Left hindlimb (tissue), 1 donor: ENCODE measurements around the gene AQP6.

ENCODE experiments used
- DNase-seq: peaks from one replicate; pipeline ENCODE4 v3.0.0-alpha.2; 2018

The AQP6 gene

DNA sequence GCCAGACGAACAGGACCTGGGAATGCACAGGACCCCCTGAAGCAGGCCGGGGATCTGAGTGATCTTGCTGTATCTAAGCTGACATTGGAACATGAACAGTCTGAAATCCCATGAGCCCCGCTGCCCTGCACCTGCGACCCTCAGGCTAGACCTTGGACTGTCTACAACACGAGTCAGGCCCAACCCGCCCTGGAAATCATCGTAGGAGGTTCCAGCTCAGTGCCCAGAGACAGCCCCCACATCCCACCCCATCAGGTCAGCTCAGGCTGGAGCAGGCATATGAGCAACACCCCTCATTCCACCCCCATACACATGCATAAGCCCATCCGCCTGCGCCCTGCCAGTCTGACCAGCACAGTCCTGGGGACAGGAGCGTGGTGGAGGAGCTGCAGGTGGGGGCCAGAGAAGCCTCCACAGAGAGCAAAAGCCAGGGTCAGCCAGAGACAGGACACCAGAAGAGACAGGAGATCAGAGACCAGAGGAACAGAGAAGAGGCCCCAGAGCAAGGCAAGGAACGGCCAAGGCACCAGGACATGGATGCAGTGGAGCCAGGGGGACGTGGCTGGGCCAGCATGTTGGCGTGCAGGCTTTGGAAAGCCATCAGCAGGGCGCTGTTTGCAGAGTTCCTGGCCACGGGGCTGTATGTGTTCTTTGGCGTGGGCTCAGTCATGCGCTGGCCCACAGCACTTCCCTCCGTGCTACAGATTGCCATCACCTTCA is at the start of gene AQP6:
Gene AQP6 (plus strand): TSS at position 307 of the 720 bp plus-strand sequence. CDS start 227 bp downstream, at position 534.
- no peak for DNase-seq

GRCh38 chr12:49923035-49923644 is 49.6 kb upstream of the AQP6 start:
- no peak for DNase-seq

DNA sequence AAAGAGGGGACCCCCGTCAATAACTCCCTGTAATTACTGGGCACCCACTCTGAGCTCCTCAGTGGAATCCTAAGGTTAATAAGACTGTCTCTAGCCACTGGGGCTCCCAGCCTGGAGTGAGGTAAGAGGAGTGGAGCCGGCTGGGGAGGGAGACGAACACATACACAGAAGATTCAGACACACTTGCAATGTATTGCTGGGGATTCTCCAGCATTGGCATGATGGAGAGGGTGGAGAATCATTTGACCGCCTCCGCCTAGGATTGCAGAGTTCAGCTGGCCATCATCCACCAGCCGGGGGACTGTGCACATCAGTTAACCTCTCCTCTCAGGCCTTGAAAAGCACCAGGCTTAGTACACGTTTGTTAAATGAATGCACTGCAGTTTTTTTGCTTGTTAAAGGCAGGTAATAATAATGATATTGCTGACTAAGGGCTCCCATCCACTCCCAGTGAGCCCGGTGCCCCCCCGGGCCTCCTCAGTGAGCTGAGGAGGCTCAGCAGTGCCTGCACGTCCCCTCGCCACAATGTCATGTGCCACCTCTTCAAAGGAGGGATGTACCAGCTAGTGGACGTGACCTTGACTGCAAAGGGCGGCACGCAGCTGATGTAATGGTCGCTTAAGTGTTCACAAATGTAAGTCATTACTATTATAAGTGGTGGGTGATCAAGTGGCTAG is 48.7 kb upstream of the AQP6 start:
- no peak for DNase-seq

- DNase-seq, result no peak
These were observed 48.0 kb upstream of the AQP6 start for GRCh38 chr12:49924628-49925246.

- no peak for DNase-seq
These were observed 47.1 kb upstream of the AQP6 start for GRCh38 chr12:49925433-49926204.

- DNase-seq, result no peak
These were observed 44.3 kb upstream of the AQP6 start for GRCh38 chr12:49928471-49928870.

DNA sequence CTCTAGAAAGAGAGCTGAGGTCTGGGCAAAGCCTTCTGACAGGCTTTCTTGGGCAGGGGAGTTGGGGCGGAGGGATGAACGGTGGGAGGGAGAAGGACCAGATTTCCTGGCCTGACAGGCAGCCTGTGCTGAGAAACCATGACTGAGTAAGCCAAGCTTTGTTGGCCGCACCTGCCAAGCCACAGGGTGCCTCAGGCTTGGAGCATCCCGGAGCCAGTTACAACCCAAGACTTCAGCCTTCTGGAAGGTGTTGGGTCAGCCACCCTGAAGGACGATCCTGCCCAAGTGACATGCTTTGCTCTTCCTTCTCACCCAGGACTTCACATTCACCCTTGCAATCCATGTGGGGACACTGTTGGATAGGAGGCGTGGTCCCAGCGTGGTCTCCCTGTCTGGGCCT is 43.2 kb upstream of the AQP6 start:
- no peak for DNase-seq

DNA sequence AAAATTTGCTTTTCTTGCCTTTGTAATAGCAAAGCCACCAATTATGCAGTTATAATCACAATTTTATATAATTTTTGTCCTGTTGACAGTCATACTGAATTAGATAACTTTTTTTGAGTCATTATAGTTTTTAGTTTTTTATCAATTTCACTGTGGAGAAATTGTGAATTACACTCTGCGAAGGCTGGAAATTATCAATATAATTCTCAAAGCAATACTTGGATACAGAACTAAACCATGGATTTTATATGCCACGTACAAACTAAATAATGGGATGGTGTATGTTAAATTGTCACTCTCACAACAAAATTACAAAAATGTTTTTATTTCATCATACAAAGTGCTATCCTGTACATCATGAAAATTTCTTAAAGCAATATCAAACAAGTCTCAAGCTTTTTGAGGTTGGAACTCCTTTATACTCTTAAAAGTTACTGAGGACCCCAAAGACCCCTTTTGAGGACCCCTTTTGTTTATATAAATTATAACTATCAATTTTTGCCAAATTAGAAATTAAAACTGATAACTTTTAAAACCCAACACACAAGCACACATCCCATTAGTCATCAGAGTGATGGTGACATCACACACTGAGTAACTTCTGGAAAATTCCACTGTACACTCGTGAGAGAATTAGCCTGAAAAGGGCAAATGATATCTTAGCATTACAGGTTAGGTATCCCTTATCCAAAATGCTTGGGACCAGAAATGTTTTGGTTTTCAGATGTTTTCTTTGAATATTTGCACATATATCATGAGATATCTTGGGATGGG is 42.0 kb upstream of the AQP6 start:
- DNase-seq, result no peak

- no peak for DNase-seq
These were observed 40.7 kb upstream of the AQP6 start for GRCh38 chr12:49932023-49932422.

- no peak for DNase-seq
These were observed 40.1 kb upstream of the AQP6 start for GRCh38 chr12:49932533-49933130.

DNA sequence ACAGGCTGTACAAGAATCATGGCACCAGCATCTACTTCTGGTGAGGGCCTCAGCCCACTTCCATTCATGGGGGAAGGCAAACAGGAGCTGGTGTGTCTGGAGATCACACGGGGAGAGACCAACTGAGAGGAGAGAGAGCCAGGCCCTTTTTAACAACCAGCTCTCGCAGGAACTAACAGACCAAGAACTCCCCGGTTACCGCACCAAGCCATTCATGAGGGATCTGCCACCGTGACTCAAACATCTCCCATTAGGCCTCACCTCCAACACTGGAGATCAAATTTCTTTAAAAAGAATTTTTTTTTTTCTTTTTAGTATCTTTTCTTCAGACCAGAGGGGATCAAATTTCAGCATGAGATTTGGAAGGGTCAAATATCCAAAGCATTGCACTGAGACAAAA is 39.0 kb upstream of the AQP6 start:
- no peak for DNase-seq

- no peak for DNase-seq
These were observed 38.2 kb upstream of the AQP6 start for GRCh38 chr12:49934505-49934904.

DNA sequence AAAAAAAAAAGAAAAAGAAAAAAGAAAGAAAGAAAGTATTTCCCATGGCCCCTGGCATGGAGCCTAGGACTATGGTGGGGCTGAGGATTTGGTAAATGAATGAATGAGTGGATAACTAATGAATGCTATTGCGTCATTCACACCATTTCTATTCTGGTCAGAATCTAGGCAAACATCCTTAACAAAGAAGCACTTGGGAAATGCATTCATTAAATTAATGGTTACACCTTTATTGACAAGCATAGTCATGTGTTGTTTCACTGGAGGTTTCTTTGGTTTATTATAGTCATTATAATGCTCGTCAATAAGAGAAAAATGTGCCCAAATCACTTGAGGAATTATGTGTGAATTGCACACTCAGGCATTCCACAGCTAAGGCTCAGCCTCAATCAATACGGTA is 35.8 kb upstream of the AQP6 start:
- DNase-seq, result no peak

- no peak for DNase-seq
These were observed 35.0 kb upstream of the AQP6 start for GRCh38 chr12:49937639-49938300.

DNA sequence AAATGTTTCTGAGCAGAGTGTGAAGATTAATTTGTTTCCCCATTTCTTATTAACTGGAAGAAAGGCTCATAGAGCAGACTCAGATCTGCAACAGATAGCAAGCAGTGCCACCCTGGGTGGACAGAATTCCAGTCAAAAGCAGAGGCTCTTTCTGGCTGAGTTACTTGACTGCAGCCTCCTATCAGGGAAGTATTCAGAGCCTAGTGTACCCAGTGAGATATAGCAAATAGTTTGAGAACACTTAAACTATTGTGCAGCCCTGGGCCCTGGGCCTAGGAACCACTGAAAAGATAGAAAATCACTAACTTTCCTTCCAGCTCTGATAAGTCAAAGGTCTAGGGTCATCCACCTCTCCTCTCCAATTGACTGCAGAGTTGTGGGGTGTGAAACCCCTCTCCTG is 33.4 kb upstream of the AQP6 start:
- DNase-seq, result no peak

DNA sequence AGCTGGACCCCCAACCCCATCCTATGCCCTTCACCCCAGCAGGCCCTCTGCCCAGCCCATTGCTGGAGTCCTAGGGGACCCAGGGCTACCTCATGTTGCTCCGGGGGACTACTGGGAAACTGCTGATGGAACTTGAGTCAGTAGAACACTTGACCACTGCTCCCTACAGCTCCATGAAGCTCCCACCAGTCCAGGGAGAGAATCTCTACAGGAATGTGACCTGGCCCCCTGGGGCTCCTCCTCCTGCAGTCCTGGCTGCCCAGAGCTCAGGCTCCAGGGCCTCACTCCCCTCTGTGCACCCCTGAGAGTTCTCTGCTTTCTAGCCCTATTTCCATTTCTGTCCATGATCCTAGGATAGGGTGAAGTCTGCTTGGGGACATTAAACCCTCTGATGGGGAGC is 33.0 kb upstream of the AQP6 start:
- no peak for DNase-seq

GRCh38 chr12:49941556-49942511 is 30.9 kb upstream of the AQP6 start:
- DNase-seq, result no peak

- DNase-seq, result no peak
These were observed 30.2 kb upstream of the AQP6 start for GRCh38 chr12:49942512-49942893.

- no peak for DNase-seq
These were observed 29.7 kb upstream of the AQP6 start for GRCh38 chr12:49942921-49943624.
